CD4-positive, alpha-beta T cell treated with Interleukin-15 for 1 hour (primary cell): ENCODE measurements around the gene SLC7A1.

ENCODE experiments used
- DNase-seq: peaks from one replicate; pipeline ENCODE4 v3.0.0-alpha.2; 2020

The SLC7A1 gene

GRCh38 chr13:29526741-29527140, 68.7 kb downstream of the SLC7A1 start:
- no peak for DNase-seq

- no peak for DNase-seq
Measured at GRCh38 chr13:29525757-29526156, 69.7 kb downstream of the SLC7A1 start.

GRCh38 chr13:29524641-29525040, 70.8 kb downstream of the SLC7A1 start:
- DNase-seq, result no peak

GRCh38 chr13:29524176-29524575, 71.3 kb downstream of the SLC7A1 start:
- no peak for DNase-seq

- no peak for DNase-seq
Measured at GRCh38 chr13:29523199-29523961, 72.1 kb downstream of the SLC7A1 start.

- DNase-seq, result no peak
Measured at GRCh38 chr13:29522044-29522685, 73.3 kb downstream of the SLC7A1 start.

GRCh38 chr13:29521336-29521735, 74.2 kb downstream of the SLC7A1 start:
- no peak for DNase-seq

GRCh38 chr13:29520671-29521070, 74.8 kb downstream of the SLC7A1 start:
- DNase-seq, result no peak

GRCh38 chr13:29519921-29520320, 75.6 kb downstream of the SLC7A1 start:
- DNase-seq, result no peak

GRCh38 chr13:29516880-29517279, 78.6 kb downstream of the SLC7A1 start:
- no peak for DNase-seq

- no peak for DNase-seq
Measured at GRCh38 chr13:29516012-29516411, 79.5 kb downstream of the SLC7A1 start.

GRCh38 chr13:29515372-29515771, 80.1 kb downstream of the SLC7A1 start:
- no peak for DNase-seq

GRCh38 chr13:29514720-29515310, 80.7 kb downstream of the SLC7A1 start:
- no peak for DNase-seq

- no peak for DNase-seq
Measured at GRCh38 chr13:29513981-29514719, 81.3 kb downstream of the SLC7A1 start.

- DNase-seq, result no peak
Measured at GRCh38 chr13:29513002-29513980, 82.2 kb downstream of the SLC7A1 start.

GRCh38 chr13:29511980-29512379, 83.5 kb downstream of the SLC7A1 start:
- no peak for DNase-seq

GRCh38 chr13:29511106-29511796, 84.2 kb downstream of the SLC7A1 start:
- DNase-seq, result no peak

- DNase-seq, result no peak
Measured at GRCh38 chr13:29510651-29511084, 84.8 kb downstream of the SLC7A1 start.

- no peak for DNase-seq
Measured at GRCh38 chr13:29509999-29510589, 85.4 kb downstream of the SLC7A1 start.

GRCh38 chr13:29508876-29509252, 86.6 kb downstream of the SLC7A1 start:
- DNase-seq, result no peak
